Measurements from ENCODE around the gene SENP8. TPM values are rescaled to one million over a fixed set of nuclear protein-coding genes. Genes with fewer than 3 reads are reported as not detected.

The SENP8 gene
- total RNA-seq, 1 experiment from 2014 or later = 3.4 TPM

- no peaks in the 10 kb centered on the region for H3K9me3 Mint-ChIP-seq (ENCODE audit: unreplicated experiment)
- no peaks in the 10 kb centered on the region for H3K27me3 Mint-ChIP-seq (ENCODE audit: insufficient read depth, unreplicated experiment)
- CTCF ChIA-PET = no interaction called here
- no peak overlapping the region for H3K27ac Mint-ChIP-seq (ENCODE audit: unreplicated experiment)
- no peak overlapping the region for H3K4me3 Mint-ChIP-seq (ENCODE audit: unreplicated experiment)
- Histone ChIP-seq H3K36me3 (ENCODE audit: control insufficient read depth, insufficient read depth, low read length) (no peaks in the 10 kb centered on the region), H3K27me3 (replicated peaks; ENCODE audit: control insufficient read depth, insufficient read depth, low read length) (no peaks in the 10 kb centered on the region), H3K4me3 (ENCODE audit: low read depth, low read length) (no peak overlapping the region), H3K4me1 (peaks cover 36% of the 10 kb centered on the region), H3K9me3 (no peaks in the 10 kb centered on the region)
- DNase-seq = no peak
- H3K4me1 Mint-ChIP-seq (ENCODE audit: low read depth, unreplicated experiment) = peaks cover 14% of the 10 kb centered on the region
- POLR2A ChIA-PET = interaction anchor here (0.5 kb wide), 1 partner anchor 111 kb away, joined by 3 read pairs; no protein-coding TSS in a partner anchor
- H3K36me3 Mint-ChIP-seq (ENCODE audit: insufficient read depth, unreplicated experiment) = no peaks in the 10 kb centered on the region
- no TSS peak for BruUV-seq (replicated peaks)
- no peak for TF ChIP-seq CTCF (IDR thresholded peaks at IDR 0.05; ENCODE audit: insufficient read depth in 1 of 2, low read depth in 1 of 2, low read length in 1 of 2, severe bottlenecking in 1 of 2, unreplicated experiment in 1 of 2)
- intact Hi-C loops (cut with micrococcal nuclease; ENCODE audit: unreplicated experiment) = loop anchor here (5.0 kb wide), 1 partner anchor 128 kb away; no protein-coding TSS in a partner anchor
Observed at GRCh38 chr15:72140088-72140487, 21.9 kb downstream of the SENP8 start.

GRCh38 chr15:72141171-72142084 is 23.2 kb downstream of the SENP8 start:
- no peak overlapping the region for H3K4me3 ChIP-seq (ENCODE audit: low read depth, low read length)
- H3K27me3 Mint-ChIP-seq (ENCODE audit: insufficient read depth, unreplicated experiment) = no peaks in the 10 kb centered on the region
- peaks cover 21% of the 10 kb centered on the region for H3K4me1 Mint-ChIP-seq (ENCODE audit: low read depth, unreplicated experiment)
- no peaks in the 10 kb centered on the region for H3K36me3 Mint-ChIP-seq (ENCODE audit: insufficient read depth, unreplicated experiment)
- BruUV-seq (replicated peaks) = no TSS peak
- no peaks in the 10 kb centered on the region for H3K27me3 ChIP-seq (replicated peaks; ENCODE audit: control insufficient read depth, insufficient read depth, low read length)
- peaks cover 33% of the 10 kb centered on the region for H3K4me1 ChIP-seq
- no peaks in the 10 kb centered on the region for H3K36me3 ChIP-seq (ENCODE audit: control insufficient read depth, insufficient read depth, low read length)
- no peaks in the 10 kb centered on the region for H3K9me3 Mint-ChIP-seq (ENCODE audit: unreplicated experiment)
- H3K9me3 ChIP-seq = no peaks in the 10 kb centered on the region
- peak in 1 of 2 experiments; percentile 58 for DNase-seq
- peak overlapping the region; percentile 34 for H3K27ac Mint-ChIP-seq (ENCODE audit: unreplicated experiment)
- POLR2A ChIA-PET = no interaction called here
- CTCF ChIA-PET = no interaction called here
- peak overlapping the region; percentile 51 for H3K4me3 Mint-ChIP-seq (ENCODE audit: unreplicated experiment)
- intact Hi-C loops (cut with micrococcal nuclease; ENCODE audit: unreplicated experiment) = loop anchor here (5.0 kb wide), 1 partner anchor 129 kb away; no protein-coding TSS in a partner anchor
- no peak for TF ChIP-seq CTCF (IDR thresholded peaks at IDR 0.05; ENCODE audit: insufficient read depth in 1 of 2, low read depth in 1 of 2, low read length in 1 of 2, severe bottlenecking in 1 of 2, unreplicated experiment in 1 of 2)

- intact Hi-C loops (cut with micrococcal nuclease; ENCODE audit: unreplicated experiment) = no loop called here
- Histone ChIP-seq H3K9me3 (no peaks in the 10 kb centered on the region), H3K4me1 (peaks cover 17% of the 10 kb centered on the region), H3K36me3 (ENCODE audit: control insufficient read depth, insufficient read depth, low read length) (no peaks in the 10 kb centered on the region), H3K27me3 (replicated peaks; ENCODE audit: control insufficient read depth, insufficient read depth, low read length) (no peaks in the 10 kb centered on the region), H3K4me3 (ENCODE audit: low read depth, low read length) (no peak overlapping the region)
- DNase-seq = no peak
- Mint-ChIP-seq H3K4me3 (ENCODE audit: unreplicated experiment) (no peak overlapping the region), H3K36me3 (ENCODE audit: insufficient read depth, unreplicated experiment) (no peaks in the 10 kb centered on the region), H3K27me3 (ENCODE audit: insufficient read depth, unreplicated experiment) (no peaks in the 10 kb centered on the region), H3K4me1 (ENCODE audit: low read depth, unreplicated experiment) (peaks cover 14% of the 10 kb centered on the region), H3K9me3 (ENCODE audit: unreplicated experiment) (peaks cover 7% of the 10 kb centered on the region), H3K27ac (ENCODE audit: unreplicated experiment) (no peak overlapping the region)
- ChIA-PET POLR2A (no interaction called here), CTCF (no interaction called here)
- no TSS peak for BruUV-seq (replicated peaks)
- TF ChIP-seq CTCF (IDR thresholded peaks at IDR 0.05; ENCODE audit: insufficient read depth in 1 of 2, low read depth in 1 of 2, low read length in 1 of 2, severe bottlenecking in 1 of 2, unreplicated experiment in 1 of 2) = no peak
Observed at GRCh38 chr15:72146221-72146620, 28.0 kb downstream of the SENP8 start.

Data from Caco-2 (cell line).